H1 (cell line): ENCODE measurements around the gene SPRING1. TPM values are rescaled to one million over a fixed set of nuclear protein-coding genes. Genes with fewer than 3 reads are reported as not detected.

Source experiments
- CEBPB ChIP-seq: IDR thresholded peaks from 2 replicates; pipeline ENCODE4 v1.6.1; 2012; ENCODE audit warnings: low read depth, low read length
- CHD7 ChIP-seq: fragments of 300-600 bp; sonication (generic); IDR thresholded peaks from 2 replicates; pipeline ENCODE4 v1.7.1; 2012; ENCODE audit warnings: low read length, moderate library complexity, mild to moderate bottlenecking, inconsistent platforms; ENCODE audit not compliant: insufficient replicate concordance
- HDAC6 ChIP-seq: IDR thresholded peaks from one replicate; pipeline ENCODE4 v1.7.1; 2012; ENCODE audit warnings: low read depth, mild to moderate bottlenecking, inconsistent platforms, low read length, moderate library complexity
- JUN ChIP-seq: IDR thresholded peaks from 2 replicates; pipeline ENCODE4 v1.6.1; 2011; ENCODE audit warnings: low read depth, mild to moderate bottlenecking, improper control_type of control experiment, low read length
- PHF8 ChIP-seq: fragments of 200-600 bp; sonication (generic); conservative IDR thresholded peaks from 2 replicates; pipeline ENCODE4 v1.7.1; 2012; ENCODE audit warnings: low read depth, mild to moderate bottlenecking, inconsistent platforms, low read length, moderate library complexity
- RAD21 ChIP-seq, 2 experiments: IDR thresholded peaks in 1 of 2; conservative IDR thresholded peaks in 1 of 2; 2 replicates each; pipeline ENCODE4 v1.6.1; 2011; ENCODE audit warnings: low read depth in 2 of 2, low read length in 2 of 2, improper control_type of control experiment in 1 of 2, inconsistent platforms in 1 of 2, mild to moderate bottlenecking in 1 of 2, moderate library complexity in 1 of 2
- RFX5 ChIP-seq: IDR thresholded peaks from 2 replicates; pipeline ENCODE4 v1.6.1; 2011; ENCODE audit warnings: low read depth, low read length, improper control_type of control experiment, borderline replicate concordance
- SAP30 ChIP-seq: fragments of 300-600 bp; sonication (generic); IDR thresholded peaks from 2 replicates; pipeline ENCODE4 v1.7.1; 2012; ENCODE audit warnings: low read length, moderate library complexity, mild to moderate bottlenecking, inconsistent platforms; ENCODE audit not compliant: insufficient read depth, insufficient replicate concordance
- polyA plus RNA-seq, 7 experiments: library from polyadenylated mRNA; depleted of rRNA in 3 of 7; stranded (reverse) in 5 of 7; unstranded in 2 of 7; fragments of >200 nt in 5 of 7; fragments of 200-250 nt in 2 of 7; gene quantifications; 1 replicate in 5 of 7; 2 replicates in 1 of 7; 4 replicates in 1 of 7; pipeline versions ENCODE4 v1.2.1 to v1.2.3, GENCODE V29; 2011 to 2013; ENCODE audit warnings: missing spikeins in 2 of 7, mixed read lengths in 2 of 7
- total RNA-seq: library from RNA; stranded (reverse); fragmentation: NEBNext Ultra II Directional; extraction: Animal tissue kit (Norgen Biotek cat#: 25700); gene quantifications from 2 replicates; pipeline ENCODE4 v1.2.1, GENCODE V29; 2021

SPRING1 gene
- total and polyA plus RNA-seq, 2 of the 8 experiments (the other 6 are each of a cell fraction or from before 2014, with no cell fraction given), result 14.3 to 46.5 TPM

GRCh38 chr12:116691636-116692035 is 46.2 kb downstream of the SPRING1 start (continued):
- TF ChIP-seq SAP30 (no peak), CEBPB (no peak), PHF8 (no peak), JUN (no peak), HDAC6 (no peak), RFX5 (no peak), CHD7 (no peak), RAD21 (IDR thresholded peaks at IDR 0.05 in 1 of 2, conservative IDR thresholded peaks at IDR 0.05 in 1 of 2; ENCODE audit: low read depth in 2 of 2, low read length in 2 of 2) (no peak)
